Subcutaneous adipose tissue (tissue), 4 donors: ENCODE results near the gene MST1R. TPM values are rescaled to one million over a fixed set of nuclear protein-coding genes. Genes with fewer than 3 reads are reported as not detected.

ENCODE experiments used
- total RNA-seq, 4 donors: library from RNA; depleted of rRNA; stranded (reverse); fragments of >200 nt; gene quantifications; one replicate each; pipeline ENCODE4 v1.1.0, GENCODE V29; 2016
- TF ChIP-seq, protein P1 (sequence below): fragments of 450-650 bp; IDR thresholded peaks from one replicate; pipeline ENCODE4 v1.5.1; 2016; ENCODE audit warnings: low read depth, mild to moderate bottlenecking, control low read depth, antibody characterized with exemption, moderate library complexity

The MST1R gene
- total RNA-seq, 4 donors from 2014 or later = 0.44 to 2.8 (median 0.51) TPM; not detected in 1

GRCh38 chr3:49898991-49899390 lies 4.7 kb downstream of the MST1R start:
- TF ChIP-seq, protein P1, sequence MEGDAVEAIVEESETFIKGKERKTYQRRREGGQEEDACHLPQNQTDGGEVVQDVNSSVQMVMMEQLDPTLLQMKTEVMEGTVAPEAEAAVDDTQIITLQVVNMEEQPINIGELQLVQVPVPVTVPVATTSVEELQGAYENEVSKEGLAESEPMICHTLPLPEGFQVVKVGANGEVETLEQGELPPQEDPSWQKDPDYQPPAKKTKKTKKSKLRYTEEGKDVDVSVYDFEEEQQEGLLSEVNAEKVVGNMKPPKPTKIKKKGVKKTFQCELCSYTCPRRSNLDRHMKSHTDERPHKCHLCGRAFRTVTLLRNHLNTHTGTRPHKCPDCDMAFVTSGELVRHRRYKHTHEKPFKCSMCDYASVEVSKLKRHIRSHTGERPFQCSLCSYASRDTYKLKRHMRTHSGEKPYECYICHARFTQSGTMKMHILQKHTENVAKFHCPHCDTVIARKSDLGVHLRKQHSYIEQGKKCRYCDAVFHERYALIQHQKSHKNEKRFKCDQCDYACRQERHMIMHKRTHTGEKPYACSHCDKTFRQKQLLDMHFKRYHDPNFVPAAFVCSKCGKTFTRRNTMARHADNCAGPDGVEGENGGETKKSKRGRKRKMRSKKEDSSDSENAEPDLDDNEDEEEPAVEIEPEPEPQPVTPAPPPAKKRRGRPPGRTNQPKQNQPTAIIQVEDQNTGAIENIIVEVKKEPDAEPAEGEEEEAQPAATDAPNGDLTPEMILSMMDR = no peak

GRCh38 chr3:49896345-49896744 lies 7.3 kb downstream of the MST1R start:
- TF ChIP-seq, protein P1 = no peak

DNA sequence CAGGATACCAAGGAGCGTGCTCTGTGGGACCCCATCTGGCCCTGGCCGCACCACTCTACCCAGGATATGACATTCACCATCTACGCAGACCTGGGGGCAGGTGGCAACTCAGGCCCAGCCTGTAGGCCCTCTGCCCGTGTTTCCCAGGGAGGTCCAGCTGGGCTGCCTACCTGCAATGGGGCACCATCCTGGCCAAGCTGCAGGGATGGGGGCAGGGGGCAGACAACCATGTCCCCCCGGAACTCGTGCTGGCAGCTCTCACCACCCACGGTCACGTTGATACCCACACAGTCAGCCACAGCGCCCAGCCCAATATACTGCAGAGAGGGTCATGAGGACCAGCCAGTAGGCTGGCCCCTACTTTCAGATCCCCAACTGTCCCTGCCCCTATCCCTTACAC lies 7.9 kb downstream of the MST1R start:
- TF ChIP-seq, protein P1 = no peak

- TF ChIP-seq, protein P1 = no peak
Measured at GRCh38 chr3:49889296-49889695, 14.4 kb downstream of the MST1R start.

DNA sequence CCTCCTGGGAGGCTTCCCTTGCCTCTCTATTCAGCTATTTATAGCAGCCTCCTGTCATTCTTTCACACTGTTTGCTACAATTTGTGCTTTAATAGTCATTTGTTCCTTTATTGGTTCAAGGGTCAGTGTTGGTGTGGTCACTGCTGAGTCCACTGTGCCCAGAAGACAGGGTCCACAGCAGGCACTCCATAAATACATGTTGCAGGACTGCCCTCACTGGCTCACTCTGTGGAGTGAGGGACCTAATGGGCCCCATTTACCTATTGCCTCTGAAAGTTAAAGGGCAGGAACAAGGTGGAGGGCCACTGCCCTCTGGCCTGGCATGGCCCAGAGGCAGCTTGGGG lies 16.8 kb downstream of the MST1R start:
- TF ChIP-seq, protein P1 = no peak

DNA sequence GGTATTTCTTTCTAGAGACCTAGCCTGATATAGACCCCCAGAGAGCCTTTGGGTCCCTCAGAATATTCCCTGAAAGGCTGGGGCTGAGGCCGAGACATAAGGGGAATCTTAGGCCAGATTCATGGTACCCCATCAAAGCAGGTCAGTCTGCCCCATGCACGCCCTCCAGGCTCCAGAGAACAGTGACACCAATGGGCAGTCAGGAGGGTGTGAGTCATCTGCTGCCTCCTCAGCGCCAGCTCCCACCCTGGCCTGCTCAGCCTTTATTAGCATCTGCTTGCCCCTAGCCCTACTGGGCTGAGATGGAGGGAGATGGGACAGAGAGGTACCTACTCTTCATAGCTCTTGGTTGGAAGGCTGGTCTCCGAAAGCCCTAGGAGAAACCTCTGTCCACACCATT lies 19.7 kb downstream of the MST1R start:
- TF ChIP-seq, protein P1 = no peak

DNA sequence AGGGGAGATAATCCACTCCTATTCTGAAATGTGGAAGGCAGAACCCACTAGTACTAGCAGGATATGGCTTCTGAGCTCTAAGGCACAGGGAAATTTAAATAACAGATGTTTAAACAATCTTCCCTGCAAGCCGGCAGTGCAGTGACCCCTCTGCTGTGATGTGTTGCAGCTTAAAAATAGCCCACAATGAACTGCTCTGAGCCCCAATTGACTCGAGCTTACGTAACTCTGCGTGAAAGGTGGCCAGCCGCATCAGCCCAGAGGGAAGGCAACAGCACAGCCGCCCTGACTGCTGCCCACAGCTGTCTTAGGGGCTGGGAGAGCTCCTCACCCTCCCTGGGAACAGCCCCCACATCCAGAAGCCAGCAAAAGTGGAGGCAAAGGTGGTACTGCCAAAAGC lies 21.5 kb downstream of the MST1R start:
- TF ChIP-seq, protein P1 = no peak
